A204.1 (cell line): Measurements from ENCODE around the gene CWC22.
"Not testable (repeated sequence)": the region's sequence is repeated elsewhere in the genome, so short reads cannot be mapped to it uniquely, and the experiment has no call there.

Source experiments
- FAIRE-seq: peaks from 2 replicates; lab custom pipeline; 2012; peaks lifted over from hg19 to GRCh38; lab: Jason Lieb, UNC

The CWC22 gene

GRCh38 chr2:179950391-179950790, 56.7 kb downstream of the CWC22 start:
- no peak for FAIRE-seq

- no peak for FAIRE-seq
Measured at GRCh38 chr2:179949438-179949837, 57.7 kb downstream of the CWC22 start.

- no peak for FAIRE-seq
Measured at GRCh38 chr2:179948058-179948457, 59.0 kb downstream of the CWC22 start.

- FAIRE-seq = no peak
Measured at GRCh38 chr2:179946810-179947615, 60.1 kb downstream of the CWC22 start.

- FAIRE-seq = no peak
Measured at GRCh38 chr2:179946346-179946745, 60.8 kb downstream of the CWC22 start.

- no peak for FAIRE-seq
Measured at GRCh38 chr2:179939259-179939658, 67.8 kb downstream of the CWC22 start.

- no peak for FAIRE-seq
Measured at GRCh38 chr2:179938026-179938425, 69.1 kb downstream of the CWC22 start.

GRCh38 chr2:179936654-179937053, 70.4 kb downstream of the CWC22 start:
- FAIRE-seq = no peak

GRCh38 chr2:179936141-179936540, 71.0 kb downstream of the CWC22 start:
- FAIRE-seq = no peak

GRCh38 chr2:179932786-179933185, 74.3 kb downstream of the CWC22 start:
- FAIRE-seq = no peak

GRCh38 chr2:179931502-179931901, 75.6 kb downstream of the CWC22 start:
- no peak for FAIRE-seq

- not testable (repeated sequence) for FAIRE-seq
Measured at GRCh38 chr2:179929997-179930396, 77.1 kb downstream of the CWC22 start.

- no peak for FAIRE-seq
Measured at GRCh38 chr2:179927041-179927440, 80.1 kb downstream of the CWC22 start.

GRCh38 chr2:179925713-179926112, 81.4 kb downstream of the CWC22 start:
- no peak for FAIRE-seq

GRCh38 chr2:179917272-179917671, 89.8 kb downstream of the CWC22 start:
- no peak for FAIRE-seq

GRCh38 chr2:179915395-179915992, 91.6 kb downstream of the CWC22 start:
- FAIRE-seq = no peak

GRCh38 chr2:179913809-179914208, 93.3 kb downstream of the CWC22 start:
- FAIRE-seq = no peak

GRCh38 chr2:179911569-179911968, 95.5 kb downstream of the CWC22 start:
- no peak for FAIRE-seq

- no peak for FAIRE-seq
Measured at GRCh38 chr2:179910735-179911113, 96.4 kb downstream of the CWC22 start.

- no peak for FAIRE-seq
Measured at GRCh38 chr2:179909845-179910734, 97.0 kb downstream of the CWC22 start.

GRCh38 chr2:179900655-179901054, 106.4 kb downstream of the CWC22 start:
- no peak for FAIRE-seq

GRCh38 chr2:179899666-179900065, 107.4 kb downstream of the CWC22 start:
- FAIRE-seq = no peak

GRCh38 chr2:179898873-179899272, 108.2 kb downstream of the CWC22 start:
- FAIRE-seq = no peak
